Measurements from ENCODE around the gene MYEOV.

MYEOV gene

GRCh38 chr11:69263736-69264052 is 30.3 kb upstream of the MYEOV start:
- Histone ChIP-seq H3K9me3 (ENCODE audit: control insufficient read depth, insufficient read depth, low read depth, low read length) (no peaks in the 10 kb centered on the region), H3K4me3 (ENCODE audit: low read depth, low read length) (no peak overlapping the region), H3K4me1 (ENCODE audit: control insufficient read depth, insufficient read depth, low read length) (no peaks in the 10 kb centered on the region), H3K27ac (ENCODE audit: extremely low read depth, low read depth, low read length) (no peak overlapping the region), H3K36me3 (ENCODE audit: control insufficient read depth in 2 of 2, insufficient read depth in 1 of 2, low read length in 2 of 2) (no peaks in the 10 kb centered on the region)
- no peak for TF ChIP-seq ZSCAN16 (tag by site-specific recombination; IDR thresholded peaks at IDR 0.05)
- no peak for TF ChIP-seq ZNF10 (tag by site-specific recombination; IDR thresholded peaks at IDR 0.05)
- no peak for TF ChIP-seq ZNF501 (tag by site-specific recombination; IDR thresholded peaks at IDR 0.05)
- no peak for TF ChIP-seq ZFP3 (tag by site-specific recombination; IDR thresholded peaks at IDR 0.05; ENCODE audit: low read depth)
- TF ChIP-seq ZNF366 (tag by site-specific recombination; conservative IDR thresholded peaks at IDR 0.05) = no peak
- no peak for TF ChIP-seq ZSCAN4 (tag by site-specific recombination; IDR thresholded peaks at IDR 0.05)
- no peak for TF ChIP-seq ZNF776 (tag by site-specific recombination; IDR thresholded peaks at IDR 0.05; ENCODE audit: borderline replicate concordance)
- TF ChIP-seq ZNF16 (tag by site-specific recombination; IDR thresholded peaks at IDR 0.05; ENCODE audit: low read depth) = no peak
- TF ChIP-seq ZNF394 (tag by site-specific recombination; IDR thresholded peaks at IDR 0.05; ENCODE audit: borderline replicate concordance) = no peak
- no peak for TF ChIP-seq ZNF133 (tag by site-specific recombination; IDR thresholded peaks at IDR 0.05)
- no peak for TF ChIP-seq ZNF521 (tag by site-specific recombination; IDR thresholded peaks at IDR 0.05)
- no peak for TF ChIP-seq ZNF658 (tag by site-specific recombination; IDR thresholded peaks at IDR 0.05)
- TF ChIP-seq ZNF518A (tag by site-specific recombination; conservative IDR thresholded peaks at IDR 0.05; ENCODE audit: low read depth) = no peak
- no peak for TF ChIP-seq ZNF292 (tag by site-specific recombination; IDR thresholded peaks at IDR 0.05; ENCODE audit: borderline replicate concordance, low read depth)
- TF ChIP-seq EGR2 (tag by site-specific recombination; IDR thresholded peaks at IDR 0.05; ENCODE audit: low read depth) = no peak
- no peak for TF ChIP-seq MZF1 (tag by site-specific recombination; IDR thresholded peaks at IDR 0.05; ENCODE audit: borderline replicate concordance)
- ChIA-PET POLR2A (no interaction called here), CTCF (interaction anchor here (0.6 kb wide), 1 partner anchor 11 kb away, joined by 3 read pairs; no protein-coding TSS in a partner anchor)

- no peak overlapping the region for H3K27ac ChIP-seq (ENCODE audit: extremely low read depth, low read depth, low read length)
- POLR2A ChIA-PET = no interaction called here
- H3K36me3 ChIP-seq (ENCODE audit: control insufficient read depth in 2 of 2, insufficient read depth in 1 of 2, low read length in 2 of 2) = no peaks in the 10 kb centered on the region
- TF ChIP-seq GLI2 (tag by site-specific recombination; IDR thresholded peaks at IDR 0.05; ENCODE audit: borderline replicate concordance, low read depth) (no peak), ZNF16 (tag by site-specific recombination; IDR thresholded peaks at IDR 0.05; ENCODE audit: low read depth) (no peak)
- no peaks in the 10 kb centered on the region for H3K4me1 ChIP-seq (ENCODE audit: control insufficient read depth, insufficient read depth, low read length)
- no peak overlapping the region for H3K4me3 ChIP-seq (ENCODE audit: low read depth, low read length)
- CTCF ChIA-PET = interaction anchor here (1.0 kb wide), 1 partner anchor 133 kb away, joined by 4 read pairs; no protein-coding TSS in a partner anchor
- no peaks in the 10 kb centered on the region for H3K9me3 ChIP-seq (ENCODE audit: control insufficient read depth, insufficient read depth, low read depth, low read length)
These were observed 29.5 kb upstream of the MYEOV start for GRCh38 chr11:69264486-69264885.

GRCh38 chr11:69265210-69265609 is 28.7 kb upstream of the MYEOV start:
- CTCF ChIA-PET = interaction anchor here (1.0 kb wide), 1 partner anchor 134 kb away, joined by 4 read pairs; no protein-coding TSS in a partner anchor

More at GRCh38 chr11:69265210-69265609, 28.7 kb upstream of the MYEOV start:
- POLR2A ChIA-PET = no interaction called here
- Histone ChIP-seq H3K9me3 (ENCODE audit: control insufficient read depth, insufficient read depth, low read depth, low read length) (no peaks in the 10 kb centered on the region), H3K27ac (ENCODE audit: extremely low read depth, low read depth, low read length) (no peak overlapping the region), H3K36me3 (ENCODE audit: control insufficient read depth in 2 of 2, insufficient read depth in 1 of 2, low read length in 2 of 2) (no peaks in the 10 kb centered on the region), H3K4me1 (ENCODE audit: control insufficient read depth, insufficient read depth, low read length) (no peaks in the 10 kb centered on the region), H3K4me3 (ENCODE audit: low read depth, low read length) (no peak overlapping the region)
- TF ChIP-seq GLIS1 (tag by site-specific recombination; IDR thresholded peaks at IDR 0.05) (no peak), ZBTB48 (tag by site-specific recombination; IDR thresholded peaks at IDR 0.05) (no peak), ZNF518A (tag by site-specific recombination; conservative IDR thresholded peaks at IDR 0.05; ENCODE audit: low read depth) (no peak), ZNF704 (tag by site-specific recombination; IDR thresholded peaks at IDR 0.05) (no peak)

Data from HEK293 (cell line).